Neural progenitor cell (in vitro differentiated cells): ENCODE measurements around the gene C2orf66.

Source experiments
- EZH2 ChIP-seq: fragments of 200-600 bp; sonication (generic); IDR thresholded peaks from 2 replicates; pipeline ENCODE4 v1.6.1; 2017; ENCODE audit warnings: antibody characterized with exemption, mild to moderate bottlenecking, moderate library complexity
- EZH2phosphoT487 ChIP-seq: fragments of 200-600 bp; sonication (generic); IDR thresholded peaks from 2 replicates; pipeline ENCODE4 v1.6.1; 2017; ENCODE audit warnings: antibody characterized with exemption
- TF ChIP-seq, protein P1 (sequence below): fragments of 200-600 bp; sonication (generic); IDR thresholded peaks from 2 replicates; pipeline ENCODE4 v1.5.1; 2017; ENCODE audit warnings: antibody characterized with exemption, mild to moderate bottlenecking

DNA sequence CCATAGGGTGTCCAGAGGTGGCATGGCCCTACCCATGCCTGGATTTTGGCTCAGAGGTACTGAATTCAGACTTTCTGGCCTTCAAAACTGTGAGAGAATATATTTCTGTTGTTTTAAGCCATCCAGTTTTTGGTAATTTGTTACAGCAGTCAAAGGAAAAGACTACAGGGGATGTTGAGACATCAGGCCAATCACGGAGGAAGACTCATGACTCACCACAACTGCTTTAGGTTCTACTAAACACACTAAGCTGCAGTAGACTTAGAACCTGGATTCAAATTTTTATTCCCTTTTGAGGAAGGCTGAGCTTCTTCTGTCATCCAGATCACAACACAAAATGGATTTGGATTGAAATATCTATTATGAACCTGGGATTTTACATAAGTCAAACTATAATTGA is 12.0 kb upstream of the C2orf66 start:
- TF ChIP-seq EZH2 (no peak), EZH2phosphoT487 (no peak)
- TF ChIP-seq, protein P1, sequence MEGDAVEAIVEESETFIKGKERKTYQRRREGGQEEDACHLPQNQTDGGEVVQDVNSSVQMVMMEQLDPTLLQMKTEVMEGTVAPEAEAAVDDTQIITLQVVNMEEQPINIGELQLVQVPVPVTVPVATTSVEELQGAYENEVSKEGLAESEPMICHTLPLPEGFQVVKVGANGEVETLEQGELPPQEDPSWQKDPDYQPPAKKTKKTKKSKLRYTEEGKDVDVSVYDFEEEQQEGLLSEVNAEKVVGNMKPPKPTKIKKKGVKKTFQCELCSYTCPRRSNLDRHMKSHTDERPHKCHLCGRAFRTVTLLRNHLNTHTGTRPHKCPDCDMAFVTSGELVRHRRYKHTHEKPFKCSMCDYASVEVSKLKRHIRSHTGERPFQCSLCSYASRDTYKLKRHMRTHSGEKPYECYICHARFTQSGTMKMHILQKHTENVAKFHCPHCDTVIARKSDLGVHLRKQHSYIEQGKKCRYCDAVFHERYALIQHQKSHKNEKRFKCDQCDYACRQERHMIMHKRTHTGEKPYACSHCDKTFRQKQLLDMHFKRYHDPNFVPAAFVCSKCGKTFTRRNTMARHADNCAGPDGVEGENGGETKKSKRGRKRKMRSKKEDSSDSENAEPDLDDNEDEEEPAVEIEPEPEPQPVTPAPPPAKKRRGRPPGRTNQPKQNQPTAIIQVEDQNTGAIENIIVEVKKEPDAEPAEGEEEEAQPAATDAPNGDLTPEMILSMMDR: no peak
